GM12891 (cell line): ENCODE measurements around the gene PRKAR2A.

Experiments used
- PAX5 ChIP-seq: IDR thresholded peaks from 2 replicates; pipeline ENCODE4 v1.6.1; 2011; ENCODE audit warnings: low read length, moderate library complexity, mild to moderate bottlenecking; ENCODE audit not compliant: insufficient read depth, severe bottlenecking
- POLR2A ChIP-seq: IDR thresholded peaks from 2 replicates; pipeline ENCODE4 v1.6.1; 2011; ENCODE audit warnings: low read depth, low read length, control low read depth
- POLR2AphosphoS5 ChIP-seq: IDR thresholded peaks from 2 replicates; pipeline ENCODE4 v1.6.1; 2011; ENCODE audit warnings: low read depth, low read length, control low read depth
- POU2F2 ChIP-seq: IDR thresholded peaks from 2 replicates; pipeline ENCODE4 v1.6.1; 2011; ENCODE audit warnings: low read depth, mild to moderate bottlenecking, control low read depth, low read length, moderate library complexity
- SPI1 ChIP-seq: IDR thresholded peaks from 2 replicates; pipeline ENCODE4 v1.6.1; 2011; ENCODE audit warnings: low read depth, low read length, control low read depth
- TAF1 ChIP-seq: IDR thresholded peaks from 2 replicates; pipeline ENCODE4 v1.6.1; 2011; ENCODE audit warnings: low read depth, low read length, control low read depth

DNA sequence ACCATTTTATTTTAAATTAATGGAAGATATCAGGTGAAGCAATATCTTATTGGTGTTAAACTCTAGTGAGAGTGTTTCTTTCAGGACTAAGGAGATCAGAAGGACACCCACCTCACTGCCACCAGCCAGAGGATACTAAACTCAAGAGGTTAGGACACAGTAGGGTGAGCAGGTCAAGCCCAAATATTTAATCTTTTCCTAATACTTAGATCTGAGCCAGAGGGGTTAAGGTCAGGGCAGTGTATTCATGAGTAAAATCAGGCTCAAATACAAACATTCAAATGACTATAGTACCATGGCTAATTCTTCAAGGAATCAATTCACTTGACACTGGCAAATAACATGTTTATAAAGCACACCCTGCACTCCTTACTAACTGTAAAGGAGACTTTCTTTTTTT lies 65.6 kb downstream of the PRKAR2A start:
- TF ChIP-seq POLR2A (no peak), POLR2AphosphoS5 (no peak), POU2F2 (no peak), SPI1 (no peak), TAF1 (no peak), PAX5 (no peak)
